A673 (cell line): ENCODE data around the gene DPF3. TPM values are rescaled to one million over a fixed set of nuclear protein-coding genes. Genes with fewer than 3 reads are reported as not detected.

Experiments
- BruUV-seq: library from RNA; stranded (reverse); fragments of 400-500 nt; replicated peaks from 2 replicates; lab custom pipeline; 2021; lab: Mats Ljungman, UMichigan
- CTCF ChIA-PET: fragments of 300-600 bp; sonication (Branson Sonifier 250); formaldehyde crosslinking; loops from one replicate; lab custom pipeline; 2022; ENCODE audit warnings: antibody characterized with exemption; lab: Charles Lee
- POLR2A ChIA-PET: fragments of 300-600 bp; sonication (Branson Sonifier 250); formaldehyde crosslinking; loops from one replicate; lab custom pipeline; 2022; ENCODE audit warnings: antibody characterized with exemption; ENCODE audit not compliant: low non-redundant PET; lab: Charles Lee
- DNase-seq: peaks from one replicate; pipeline ENCODE4 v3.0.0-alpha.2; 2015; ENCODE audit warnings: low spot score
- H3K27ac ChIP-seq: fragments of 200-600 bp; sonication (generic); 2 replicates; pipeline ENCODE4 v1.5.1; 2016; ENCODE audit warnings: mixed run types, low read depth, mild to moderate bottlenecking, mixed read lengths, antibody characterized with exemption, low read length; ENCODE audit not compliant: poor library complexity, severe bottlenecking
- H3K27me3 ChIP-seq: fragments of 200-600 bp; sonication (generic); replicated peaks from 2 replicates; pipeline ENCODE4 v1.6.1; 2017; ENCODE audit warnings: mixed run types, low read depth, mild to moderate bottlenecking, mixed read lengths, antibody characterized with exemption, low read length; ENCODE audit not compliant: insufficient read depth, poor library complexity
- H3K36me3 ChIP-seq: fragments of 200-600 bp; sonication (generic); 2 replicates; pipeline ENCODE4 v1.6.1; 2016; ENCODE audit warnings: mixed run types, mild to moderate bottlenecking, mixed read lengths, antibody characterized with exemption, low read length; ENCODE audit not compliant: insufficient read depth, poor library complexity, severe bottlenecking
- H3K4me1 ChIP-seq: fragments of 200-600 bp; sonication (generic); 2 replicates; pipeline ENCODE4 v1.6.1; 2017; ENCODE audit warnings: mixed run types, mild to moderate bottlenecking, mixed read lengths, antibody characterized with exemption, low read length; ENCODE audit not compliant: insufficient read depth, poor library complexity, severe bottlenecking
- H3K4me3 ChIP-seq: fragments of 200-600 bp; sonication (generic); 2 replicates; pipeline ENCODE4 v1.5.1; 2016; ENCODE audit warnings: low read depth, mixed run types, mild to moderate bottlenecking, mixed read lengths, low read length; ENCODE audit not compliant: poor library complexity, severe bottlenecking
- H3K9me3 ChIP-seq: fragments of 200-600 bp; sonication (generic); 2 replicates; pipeline ENCODE4 v1.6.1; 2016; ENCODE audit warnings: mixed run types, low read depth, mild to moderate bottlenecking, mixed read lengths, antibody characterized with exemption, low read length; ENCODE audit not compliant: poor library complexity, severe bottlenecking
- EZH2 ChIP-seq: fragments of 200-600 bp; sonication (generic); IDR thresholded peaks from 2 replicates; pipeline ENCODE4 v1.6.1; 2017; ENCODE audit warnings: borderline replicate concordance, low read depth, mild to moderate bottlenecking, mixed read lengths, antibody characterized with exemption, low read length; ENCODE audit not compliant: poor library complexity, severe bottlenecking
- intact Hi-C: fragments of 100-400 bp; cut with micrococcal nuclease; formaldehyde crosslinking; loops from one replicate; pipeline ENCODE4 v1.10.0; 2022; ENCODE audit not compliant: unreplicated experiment
- total RNA-seq: library from RNA; stranded (reverse); gene quantifications from 2 replicates; pipeline ENCODE4 v1.2.3, GENCODE V29; 2021
- TF ChIP-seq, protein P1 (sequence below): fragments of 300-800, 200-600 bp; sonication (generic); conservative IDR thresholded peaks from 2 replicates; pipeline ENCODE4 v1.5.1; 2017; ENCODE audit warnings: low read depth, mild to moderate bottlenecking, antibody characterized with exemption, low read length, moderate library complexity, mixed read lengths

DPF3 gene
- total RNA-seq, 1 experiment from 2014 or later: 15.7 TPM

DNA sequence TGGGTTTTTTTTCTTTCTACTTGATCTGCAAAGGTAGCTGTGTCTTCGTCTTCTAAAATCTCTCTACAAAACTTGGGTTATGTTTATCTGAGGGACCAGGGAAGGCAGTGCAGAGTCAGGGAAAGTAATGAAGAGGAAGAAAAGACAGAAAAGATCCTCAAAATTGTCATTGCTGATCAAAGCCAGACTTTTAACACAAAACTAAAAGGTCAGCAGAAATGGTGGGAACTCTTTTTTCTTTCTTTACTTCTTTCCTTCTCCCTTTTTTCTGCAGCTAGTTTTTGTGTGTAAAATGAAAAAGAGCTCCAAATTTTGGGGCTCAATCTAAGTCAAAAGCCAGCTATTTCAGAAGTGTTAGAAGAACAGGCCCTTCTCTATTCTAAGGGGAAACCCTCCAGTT lies 11.9 kb downstream of the DPF3 start:
- Histone ChIP-seq H3K27ac (no peak overlapping the region), H3K36me3 (no peaks in the 10 kb centered on the region), H3K9me3 (no peaks in the 10 kb centered on the region), H3K27me3 (no peaks in the 10 kb centered on the region), H3K4me1 (no peaks in the 10 kb centered on the region), H3K4me3 (no peak overlapping the region)
- intact Hi-C loops: no loop called here
- TF ChIP-seq EZH2: no peak
- TF ChIP-seq, protein P1, sequence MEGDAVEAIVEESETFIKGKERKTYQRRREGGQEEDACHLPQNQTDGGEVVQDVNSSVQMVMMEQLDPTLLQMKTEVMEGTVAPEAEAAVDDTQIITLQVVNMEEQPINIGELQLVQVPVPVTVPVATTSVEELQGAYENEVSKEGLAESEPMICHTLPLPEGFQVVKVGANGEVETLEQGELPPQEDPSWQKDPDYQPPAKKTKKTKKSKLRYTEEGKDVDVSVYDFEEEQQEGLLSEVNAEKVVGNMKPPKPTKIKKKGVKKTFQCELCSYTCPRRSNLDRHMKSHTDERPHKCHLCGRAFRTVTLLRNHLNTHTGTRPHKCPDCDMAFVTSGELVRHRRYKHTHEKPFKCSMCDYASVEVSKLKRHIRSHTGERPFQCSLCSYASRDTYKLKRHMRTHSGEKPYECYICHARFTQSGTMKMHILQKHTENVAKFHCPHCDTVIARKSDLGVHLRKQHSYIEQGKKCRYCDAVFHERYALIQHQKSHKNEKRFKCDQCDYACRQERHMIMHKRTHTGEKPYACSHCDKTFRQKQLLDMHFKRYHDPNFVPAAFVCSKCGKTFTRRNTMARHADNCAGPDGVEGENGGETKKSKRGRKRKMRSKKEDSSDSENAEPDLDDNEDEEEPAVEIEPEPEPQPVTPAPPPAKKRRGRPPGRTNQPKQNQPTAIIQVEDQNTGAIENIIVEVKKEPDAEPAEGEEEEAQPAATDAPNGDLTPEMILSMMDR: no peak
- BruUV-seq: no TSS peak
- ChIA-PET POLR2A (no interaction called here), CTCF (no interaction called here)
- DNase-seq: no peak

DNA sequence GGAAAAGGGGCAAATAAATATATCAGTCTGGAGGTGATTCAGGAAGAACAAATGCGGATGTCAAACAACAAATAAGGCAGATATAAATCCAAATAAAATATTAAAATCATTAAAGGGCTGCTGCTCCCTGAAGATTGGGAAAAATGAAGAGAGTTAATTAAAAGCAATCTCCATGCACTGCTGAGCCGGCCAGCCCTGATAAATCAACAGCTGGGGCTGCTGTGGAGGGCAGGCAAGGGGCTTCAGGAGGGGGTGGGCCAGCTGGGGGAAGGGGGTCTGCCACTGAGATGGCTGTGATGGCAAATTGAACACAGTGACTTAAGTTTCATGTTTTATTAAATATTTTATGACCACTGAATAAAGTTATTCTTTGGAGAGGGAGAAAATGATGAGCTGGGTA lies 12.4 kb downstream of the DPF3 start:
- H3K9me3 ChIP-seq: no peaks in the 10 kb centered on the region
- BruUV-seq: no TSS peak
- DNase-seq: no peak
- intact Hi-C loops: no loop called here
- CTCF ChIA-PET: no interaction called here
- peaks cover 3% of the 10 kb centered on the region for H3K4me1 ChIP-seq
- TF ChIP-seq, protein P1: no peak
- TF ChIP-seq EZH2: no peak
- no peak overlapping the region for H3K27ac ChIP-seq
- H3K36me3 ChIP-seq: no peaks in the 10 kb centered on the region
- no peaks in the 10 kb centered on the region for H3K27me3 ChIP-seq
- H3K4me3 ChIP-seq: no peak overlapping the region
- POLR2A ChIA-PET: interaction anchor here (0.7 kb wide), 1 partner anchor 18 kb away, joined by 3 read pairs; no protein-coding TSS in a partner anchor

GRCh38 chr14:72880820-72881219 lies 13.1 kb downstream of the DPF3 start:
- Histone ChIP-seq H3K36me3 (no peaks in the 10 kb centered on the region), H3K27me3 (no peaks in the 10 kb centered on the region), H3K4me3 (no peak overlapping the region), H3K4me1 (peaks cover 3% of the 10 kb centered on the region), H3K27ac (no peak overlapping the region), H3K9me3 (no peaks in the 10 kb centered on the region)
- ChIA-PET CTCF (no interaction called here), POLR2A (interaction anchor here (0.7 kb wide), 1 partner anchor 17 kb away, joined by 3 read pairs; no protein-coding TSS in a partner anchor)
- no TSS peak for BruUV-seq
- TF ChIP-seq, protein P1: no peak
- no peak for TF ChIP-seq EZH2
- intact Hi-C loops: no loop called here
- DNase-seq: no peak
